SKM-1 treated with dmso at 0.1 percent for 144 hours (cell line): ENCODE measurements around the gene SH3D21.
A peak's percentile ranks its signal among the peaks of the same experiment; 100 is the strongest.

Experiments used
- DNase-seq: peaks from one replicate; lab custom pipeline; 2025; ENCODE audit not compliant: unreplicated experiment; lab: John Stamatoyannopoulos, UW

SH3D21 gene

DNA sequence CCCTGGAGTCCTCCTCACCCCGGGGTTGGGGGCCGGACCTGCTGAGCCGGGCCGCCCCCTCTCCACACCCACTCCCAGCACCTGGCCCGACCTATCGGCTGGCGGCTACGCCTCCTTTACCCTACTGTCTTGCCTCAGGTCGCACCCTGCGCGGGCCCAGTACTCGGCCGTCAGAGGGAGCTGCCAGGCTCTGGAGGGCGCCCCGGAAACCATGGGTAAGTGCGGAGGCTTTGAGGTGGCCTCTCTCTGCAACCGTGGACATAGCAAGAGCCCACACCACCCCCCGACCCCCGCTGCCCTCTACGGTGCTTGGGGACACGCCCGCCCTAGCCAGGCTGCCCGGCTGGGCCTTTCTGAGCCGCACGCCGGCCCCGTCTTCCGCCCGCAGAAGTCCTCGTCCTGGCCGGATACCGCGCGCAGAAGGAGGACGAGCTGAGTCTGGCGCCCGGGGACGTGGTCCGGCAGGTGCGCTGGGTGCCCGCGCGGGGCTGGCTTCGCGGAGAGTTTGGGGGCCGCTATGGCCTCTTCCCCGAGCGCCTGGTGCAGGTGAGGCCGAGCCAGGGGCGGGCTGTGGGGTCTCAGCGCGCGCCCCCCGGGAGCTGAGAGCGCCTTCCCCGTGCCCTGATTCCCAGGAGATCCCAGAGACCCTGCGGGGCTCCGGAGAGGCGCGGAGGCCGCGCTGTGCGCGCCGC lies at the start of gene SH3D21:
Gene SH3D21, plus strand, starts transcription at position 159 of the 692 bp plus-strand sequence. Its CDS starts 53 bp downstream, at position 212.
- no peak for DNase-seq

GRCh38 chr1:36256558-36257374 lies 49.4 kb upstream of the SH3D21 start:
- no peak for DNase-seq

DNA sequence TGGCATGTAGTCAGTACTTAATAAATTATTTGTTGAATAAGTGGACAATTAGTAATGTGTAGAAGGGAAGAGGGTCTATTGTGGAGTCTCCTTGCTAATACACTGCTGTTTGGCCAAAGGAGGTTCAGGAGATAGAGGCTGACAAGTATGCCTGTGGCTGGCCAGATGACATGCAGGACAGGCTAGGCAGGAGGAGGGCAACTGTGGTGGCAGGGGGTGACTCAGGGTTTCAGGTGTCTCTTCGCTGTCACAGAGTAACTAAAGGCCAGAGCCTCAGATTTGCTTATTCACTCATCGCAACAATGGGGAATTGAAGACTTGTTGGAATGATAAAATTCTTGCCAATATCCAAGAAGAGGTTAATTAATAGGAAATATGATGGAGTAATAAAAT lies 48.8 kb upstream of the SH3D21 start:
- DNase-seq: no peak

DNA sequence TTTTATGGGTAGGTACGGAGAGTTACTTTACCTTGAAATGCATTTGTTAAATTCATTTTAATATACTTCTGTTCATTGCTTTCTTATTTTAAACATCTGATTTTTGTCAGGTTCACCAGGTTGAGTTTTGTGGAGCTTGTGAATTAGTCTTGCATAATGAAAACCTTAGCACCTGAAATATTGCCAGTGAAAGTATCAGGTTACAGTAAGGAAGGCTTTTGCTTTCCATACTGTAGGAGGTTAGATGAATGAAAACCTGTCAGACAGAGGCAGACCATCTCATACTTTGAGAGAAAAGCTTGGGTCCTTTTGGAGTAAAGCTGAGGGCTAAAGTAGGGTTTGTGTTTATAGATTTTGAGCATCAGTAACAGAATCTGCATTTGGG lies 47.2 kb upstream of the SH3D21 start:
- no peak for DNase-seq

- DNase-seq: no peak
These were observed 37.2 kb upstream of the SH3D21 start for GRCh38 chr1:36268981-36269380.

GRCh38 chr1:36269408-36269838 lies 36.7 kb upstream of the SH3D21 start:
- no peak for DNase-seq

GRCh38 chr1:36273024-36273423 lies 33.1 kb upstream of the SH3D21 start:
- no peak for DNase-seq

- DNase-seq: no peak
These were observed 32.0 kb upstream of the SH3D21 start for GRCh38 chr1:36274201-36274600.

DNA sequence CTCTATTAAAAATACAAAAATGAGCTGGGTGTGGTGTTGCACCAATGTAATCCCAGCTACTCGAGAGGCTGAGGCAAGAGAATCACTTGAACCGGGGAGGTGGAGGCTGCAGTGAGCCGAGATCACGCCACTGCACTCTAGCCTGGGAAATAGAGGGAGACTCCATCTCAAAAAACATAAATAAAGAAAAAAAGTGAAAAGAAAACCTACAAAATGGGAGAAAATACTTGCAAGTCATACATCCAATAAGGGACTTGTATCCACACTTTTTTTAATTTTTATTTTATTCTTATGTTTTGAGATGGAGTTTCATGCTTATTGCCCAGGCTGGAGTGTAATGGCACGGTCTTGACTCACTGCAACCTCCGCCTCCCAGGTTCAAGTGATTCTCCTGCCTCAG lies 29.5 kb upstream of the SH3D21 start:
- no peak for DNase-seq

GRCh38 chr1:36279110-36279788 lies 26.9 kb upstream of the SH3D21 start:
- no peak for DNase-seq

GRCh38 chr1:36279789-36280296 lies 26.3 kb upstream of the SH3D21 start:
- no peak for DNase-seq

- DNase-seq: no peak
These were observed 22.1 kb upstream of the SH3D21 start for GRCh38 chr1:36284061-36284460.

DNA sequence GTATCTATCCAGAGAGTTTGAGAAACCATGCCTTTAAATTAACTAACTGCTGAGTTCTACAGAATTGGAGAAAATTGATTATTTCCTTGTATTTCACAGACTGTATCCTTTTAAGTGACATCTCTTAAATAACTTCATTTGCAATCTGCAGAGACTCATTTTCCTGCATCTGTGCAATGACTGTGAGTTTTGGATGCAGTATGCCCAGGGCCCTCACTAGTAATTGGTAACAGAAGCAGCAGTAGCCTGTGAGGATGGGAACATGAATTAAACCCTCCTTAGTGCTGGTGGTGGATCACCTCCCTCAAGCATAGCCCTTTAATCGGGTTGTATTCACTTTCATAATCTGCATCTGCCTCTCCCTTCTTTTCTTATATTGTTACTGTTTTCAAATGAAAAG lies 21.7 kb upstream of the SH3D21 start:
- DNase-seq: no peak

DNA sequence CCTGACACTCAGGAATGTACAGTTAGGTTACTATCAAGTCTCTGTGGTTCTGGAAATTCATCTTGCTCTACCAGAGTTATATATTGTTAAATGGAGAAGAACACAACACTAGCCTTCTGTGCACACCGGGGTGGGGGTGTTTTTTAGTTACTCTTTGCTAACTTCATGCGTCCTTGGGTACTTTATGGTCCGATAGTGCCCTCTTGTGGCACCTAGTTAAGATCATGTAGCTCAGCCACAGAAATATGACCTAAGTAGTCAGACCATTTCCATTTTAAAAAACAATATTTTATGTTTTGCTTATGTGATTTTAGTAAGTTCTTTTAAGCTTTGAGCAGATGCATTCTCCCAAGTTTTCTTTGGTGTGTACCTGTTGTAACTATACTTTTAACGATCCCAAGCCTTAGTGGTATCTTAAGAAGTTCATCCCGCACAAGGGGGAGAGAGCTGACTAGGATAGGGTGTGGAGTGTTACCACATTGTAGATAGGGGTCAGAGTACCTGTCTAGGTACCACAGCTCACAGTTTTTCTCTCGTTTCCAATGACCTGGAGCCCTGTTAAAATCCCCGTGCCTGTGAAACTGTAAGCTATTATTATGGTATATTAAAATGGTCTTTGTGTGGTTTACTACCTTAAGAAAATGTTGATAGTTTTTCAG lies 20.6 kb upstream of the SH3D21 start:
- DNase-seq: peak; percentile 70

GRCh38 chr1:36286802-36287201 lies 19.4 kb upstream of the SH3D21 start:
- DNase-seq: no peak

DNA sequence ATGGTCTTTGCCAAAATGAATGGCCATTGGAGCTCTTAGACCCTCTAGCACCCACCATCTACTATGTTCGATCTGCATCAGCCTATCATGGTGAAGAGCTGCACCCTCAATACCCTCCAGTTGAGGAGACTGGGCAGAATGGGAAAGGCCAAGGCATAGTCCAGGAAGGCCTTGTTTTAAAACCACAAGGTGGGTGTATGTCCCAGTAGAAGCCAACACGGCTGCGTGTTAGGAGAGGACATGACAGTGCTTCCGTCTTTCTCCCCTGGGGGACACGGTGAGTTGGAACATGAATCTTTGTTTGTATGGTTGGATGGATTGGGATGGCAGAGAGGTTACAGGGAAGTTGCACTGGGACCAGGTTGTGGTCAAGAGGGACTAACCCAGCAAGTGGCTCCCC lies 18.6 kb upstream of the SH3D21 start:
- no peak for DNase-seq

DNA sequence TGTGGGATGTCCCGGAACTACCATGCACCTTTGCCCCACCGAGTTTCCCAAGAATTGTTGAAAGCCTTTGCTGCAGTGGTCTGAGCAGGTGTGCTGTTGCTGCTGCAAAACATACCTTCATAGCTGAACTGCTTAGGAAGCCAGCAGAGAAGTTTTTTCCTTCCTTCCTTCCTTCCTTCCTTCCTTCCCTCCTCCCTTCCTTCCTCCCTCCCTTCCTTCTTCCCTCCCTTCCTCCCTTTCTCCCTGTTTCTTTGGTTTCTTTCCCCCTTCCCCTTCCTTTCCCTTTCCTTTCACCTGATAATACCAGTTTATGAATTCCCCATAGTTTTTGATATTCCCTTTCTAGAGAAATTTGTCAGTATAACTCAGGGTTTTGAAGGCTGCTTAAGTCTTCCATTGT lies 10.8 kb upstream of the SH3D21 start:
- no peak for DNase-seq

DNA sequence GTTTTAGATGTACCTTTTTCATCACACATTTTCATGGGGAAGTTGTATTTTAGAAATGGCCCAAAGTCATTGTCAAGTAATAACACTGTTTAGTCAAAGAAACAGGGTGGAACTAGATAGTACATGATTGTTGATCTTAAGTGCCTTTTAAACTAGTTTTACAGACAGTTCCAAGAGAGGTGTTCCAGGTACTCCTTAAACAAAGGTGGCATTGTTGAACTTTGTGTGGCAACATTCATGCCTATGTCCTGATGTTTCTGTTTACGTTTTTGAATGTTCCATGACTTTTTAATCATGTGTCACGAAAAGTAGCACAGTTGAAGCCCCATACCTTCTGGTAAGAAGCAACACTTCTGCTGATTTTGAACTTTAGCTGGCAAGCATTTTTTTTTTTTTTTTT lies 9.1 kb upstream of the SH3D21 start:
- no peak for DNase-seq

DNA sequence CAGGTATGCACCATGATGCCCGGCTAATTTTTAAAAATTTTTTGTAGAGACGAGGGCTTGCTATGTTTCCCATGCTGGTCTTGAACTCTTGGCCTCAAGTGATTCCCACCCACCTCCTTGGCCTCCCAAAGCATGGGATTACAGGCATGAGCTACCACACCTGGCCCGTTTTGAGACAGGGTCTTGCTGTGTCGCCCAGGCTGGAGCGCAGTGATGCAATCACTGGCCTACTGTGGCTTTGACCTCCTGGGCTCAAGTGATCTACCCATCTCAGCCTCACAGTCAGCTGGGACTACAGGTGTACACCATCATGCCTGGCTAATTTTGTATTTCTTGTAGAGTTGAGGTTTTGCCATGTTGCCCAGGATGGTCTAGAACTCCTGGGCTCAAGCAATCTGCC lies 7.5 kb upstream of the SH3D21 start:
- no peak for DNase-seq

GRCh38 chr1:36300526-36300925 lies 5.6 kb upstream of the SH3D21 start:
- DNase-seq: no peak

- no peak for DNase-seq
These were observed 4.9 kb upstream of the SH3D21 start for GRCh38 chr1:36301220-36301619.
